Jurkat, Clone E6-1 (cell line): ENCODE results near the gene CLMN.
"Not testable (repeated sequence)": the region's sequence is repeated elsewhere in the genome, so short reads cannot be mapped to it uniquely, and the experiment has no call there.

Source experiments
- DNase-seq: peaks from one replicate; pipeline ENCODE4 v3.0.0-alpha.2; 2011; ENCODE audit warnings: low read depth, low spot score
- H3K4me3 ChIP-seq: 2 replicates; pipeline ENCODE4 v1.5.1; 2011; ENCODE audit warnings: mild to moderate bottlenecking, low read length, control low read depth, moderate library complexity

Gene CLMN

DNA sequence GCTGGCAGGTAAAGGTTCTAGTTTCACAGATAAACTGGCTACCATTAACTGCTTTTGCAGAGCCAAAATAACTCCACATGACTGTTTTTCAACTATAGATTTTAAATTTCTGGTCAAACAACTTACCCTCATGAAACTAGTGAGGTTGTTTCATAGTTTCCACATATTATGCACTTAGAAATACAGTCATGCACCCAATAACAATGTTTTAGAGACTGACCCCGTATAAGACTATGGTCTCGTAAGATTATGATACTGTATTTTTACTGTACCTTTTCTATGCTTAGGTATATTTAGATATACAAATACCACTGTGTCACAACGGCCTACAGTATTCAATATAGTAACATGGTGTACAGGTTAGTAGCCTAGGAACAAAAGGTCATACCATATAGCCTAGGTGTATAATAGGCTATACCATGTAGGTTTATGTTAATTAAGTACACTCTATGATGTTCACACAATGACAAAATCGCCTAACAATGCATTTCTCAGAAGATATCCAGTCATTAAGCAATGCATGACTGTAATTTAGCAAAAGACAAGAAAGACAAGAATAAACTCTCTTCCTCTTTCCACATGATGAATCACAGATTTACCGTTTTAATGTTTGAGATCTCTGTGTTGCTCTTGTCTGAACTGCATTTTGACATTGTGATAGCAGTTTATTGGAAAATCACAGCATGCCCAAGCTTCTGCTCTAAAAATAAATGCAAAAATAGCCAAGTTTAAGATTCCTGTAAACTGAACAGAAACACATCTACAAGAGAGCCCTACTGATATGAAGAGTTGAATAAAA, 179.4 kb downstream of the CLMN start:
- DNase-seq = no peak

DNA sequence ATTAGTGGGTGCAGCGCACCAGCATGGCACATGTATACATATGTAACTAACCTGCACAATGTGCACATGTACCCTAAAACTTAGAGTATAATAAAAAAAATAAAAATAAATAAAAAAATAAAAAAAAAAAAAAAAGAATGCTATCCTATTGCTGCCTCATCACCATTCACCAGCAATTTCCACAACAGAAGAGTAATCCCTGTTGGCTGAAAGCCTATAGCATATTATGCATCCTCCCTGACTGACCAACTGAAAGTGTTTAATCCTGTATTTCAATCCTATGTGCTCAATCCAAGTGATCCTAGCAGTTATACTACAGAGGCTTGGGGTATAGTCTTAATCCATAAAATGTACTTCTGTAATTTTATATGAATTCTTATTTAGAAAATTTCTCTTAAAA, 180.8 kb downstream of the CLMN start:
- H3K4me3 ChIP-seq = no peak overlapping the region
- DNase-seq = no peak

More for the DNA sequence above, 179.4 kb downstream of the CLMN start:
- H3K4me3 ChIP-seq = no peak overlapping the region

GRCh38 chr14:95138455-95138854, 181.3 kb downstream of the CLMN start:
- H3K4me3 ChIP-seq, DNase-seq: not testable (repeated sequence)

DNA sequence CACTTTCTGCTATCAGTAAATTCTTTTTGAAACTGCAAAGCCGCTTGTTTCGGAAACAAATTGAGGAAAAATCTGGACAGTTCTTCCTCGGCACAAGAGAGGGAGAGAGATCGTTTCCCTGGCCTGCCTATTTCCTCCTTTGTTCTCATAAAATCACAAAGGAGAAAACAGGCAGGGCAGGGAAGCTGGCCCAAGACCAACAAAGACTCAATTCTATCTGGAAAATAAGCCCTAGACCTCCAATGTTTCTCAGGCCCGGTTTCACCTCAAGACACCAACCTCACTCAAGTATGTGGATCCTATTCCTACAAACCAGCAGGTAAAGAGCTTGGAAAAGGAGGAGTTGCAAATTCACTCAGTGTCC, 181.9 kb downstream of the CLMN start:
- no peak for DNase-seq
- no peak overlapping the region for H3K4me3 ChIP-seq

DNA sequence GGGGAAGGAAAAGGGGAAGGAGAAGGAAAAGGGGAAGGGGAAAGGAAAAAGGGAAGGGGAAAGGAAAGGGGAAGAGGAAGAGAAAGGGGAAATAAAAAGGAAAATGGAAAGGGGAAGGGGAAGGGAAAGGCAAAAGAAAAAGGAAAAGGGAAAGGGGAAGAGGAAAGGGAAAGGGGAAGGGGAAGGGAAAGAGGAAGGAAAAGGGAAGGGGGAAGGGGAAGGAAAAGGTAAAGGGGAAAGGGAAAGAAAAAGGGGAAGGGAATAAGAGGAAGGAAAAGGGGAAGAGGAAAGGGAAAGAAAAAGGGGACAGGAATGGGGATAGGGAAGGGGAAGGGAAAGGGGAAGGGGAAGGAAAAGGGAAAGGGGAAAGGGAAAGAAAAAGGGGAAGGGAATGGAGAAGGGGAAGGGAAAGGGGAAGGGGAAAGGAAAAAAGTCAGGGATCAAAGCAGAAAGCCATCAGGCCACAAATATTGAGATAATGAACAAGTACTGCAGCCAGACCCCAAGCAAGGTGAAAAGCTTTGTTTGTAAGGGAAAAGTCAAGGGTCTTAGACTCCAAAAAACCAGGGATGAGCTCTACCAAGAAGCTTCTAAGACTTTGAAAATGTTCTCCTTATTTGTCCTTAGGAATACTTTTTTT, 182.4 kb downstream of the CLMN start:
- no peak overlapping the region for H3K4me3 ChIP-seq

DNA sequence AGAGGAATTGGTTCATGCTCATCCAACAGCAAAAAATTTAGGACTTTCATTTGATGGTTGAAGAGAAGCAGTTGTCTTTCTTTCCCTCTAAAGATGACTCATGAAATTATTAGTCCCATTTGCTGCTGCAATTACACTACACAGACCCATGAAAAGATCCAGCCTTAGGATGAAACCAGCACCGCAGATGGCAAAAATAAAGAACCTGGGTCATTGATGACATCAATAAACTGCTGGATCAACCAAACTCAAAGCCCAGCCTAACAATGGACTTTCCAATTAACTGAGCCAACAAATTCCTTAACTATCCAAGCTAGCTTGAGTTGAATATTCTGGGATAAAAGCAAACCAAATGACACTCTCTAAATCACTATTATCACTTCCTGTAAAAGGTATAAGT, 183.1 kb downstream of the CLMN start:
- DNase-seq = no peak
- H3K4me3 ChIP-seq = no peak overlapping the region

More for the DNA sequence above, 182.4 kb downstream of the CLMN start:
- no peak for DNase-seq

GRCh38 chr14:95134304-95134933, 185.3 kb downstream of the CLMN start:
- H3K4me3 ChIP-seq = no peak overlapping the region
- DNase-seq = no peak

DNA sequence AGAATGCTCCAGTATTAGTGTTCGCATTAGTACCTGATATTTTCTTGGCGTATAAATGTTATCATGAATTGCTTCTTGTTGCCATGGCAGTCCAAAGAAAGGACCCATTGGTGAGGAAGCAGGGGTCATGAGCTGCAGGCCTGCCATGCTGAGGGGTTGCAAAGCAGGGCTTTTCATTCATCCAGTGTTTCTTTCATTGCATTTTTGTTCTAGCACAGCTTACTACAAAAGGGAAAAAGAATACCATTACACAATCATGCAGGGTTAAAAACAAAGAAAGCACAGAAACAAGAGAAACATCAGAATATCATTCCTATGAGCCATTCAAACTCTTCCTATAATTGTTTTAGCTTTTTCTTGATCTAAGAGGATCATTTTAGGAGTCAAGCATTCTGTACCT, 186.4 kb downstream of the CLMN start:
- DNase-seq = no peak
- no peak overlapping the region for H3K4me3 ChIP-seq

DNA sequence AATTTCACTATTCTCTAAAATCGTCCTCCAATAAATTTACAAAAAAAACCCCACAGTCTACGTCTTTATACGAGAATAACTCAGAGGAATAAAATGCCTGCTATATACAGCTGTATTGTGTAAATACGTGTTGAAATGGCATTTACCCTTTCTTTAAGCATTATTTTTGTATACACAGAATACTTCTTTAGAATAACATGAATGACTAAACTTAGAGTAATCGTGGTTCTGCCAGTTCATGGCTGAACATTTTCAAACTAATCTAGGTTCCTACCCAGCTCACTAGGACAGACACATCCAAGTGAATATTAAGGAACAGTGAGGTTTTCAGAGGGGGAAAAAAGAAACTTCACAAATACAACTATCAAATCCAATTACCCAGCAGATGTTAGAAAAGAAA, 186.9 kb downstream of the CLMN start:
- no peak for DNase-seq
- no peak overlapping the region for H3K4me3 ChIP-seq
